HG03520 (cell line): ENCODE measurements around the gene GAN.
A peak's percentile ranks its signal among the peaks of the same experiment; 100 is the strongest.

Experiments
- ATAC-seq: cut with Tn5 transposase; IDR thresholded peaks from one replicate; pipeline ENCODE4 v1.9.1; 2021; ENCODE audit warnings: mild to moderate bottlenecking, moderate library complexity; ENCODE audit not compliant: unreplicated experiment

Gene GAN, protein sequence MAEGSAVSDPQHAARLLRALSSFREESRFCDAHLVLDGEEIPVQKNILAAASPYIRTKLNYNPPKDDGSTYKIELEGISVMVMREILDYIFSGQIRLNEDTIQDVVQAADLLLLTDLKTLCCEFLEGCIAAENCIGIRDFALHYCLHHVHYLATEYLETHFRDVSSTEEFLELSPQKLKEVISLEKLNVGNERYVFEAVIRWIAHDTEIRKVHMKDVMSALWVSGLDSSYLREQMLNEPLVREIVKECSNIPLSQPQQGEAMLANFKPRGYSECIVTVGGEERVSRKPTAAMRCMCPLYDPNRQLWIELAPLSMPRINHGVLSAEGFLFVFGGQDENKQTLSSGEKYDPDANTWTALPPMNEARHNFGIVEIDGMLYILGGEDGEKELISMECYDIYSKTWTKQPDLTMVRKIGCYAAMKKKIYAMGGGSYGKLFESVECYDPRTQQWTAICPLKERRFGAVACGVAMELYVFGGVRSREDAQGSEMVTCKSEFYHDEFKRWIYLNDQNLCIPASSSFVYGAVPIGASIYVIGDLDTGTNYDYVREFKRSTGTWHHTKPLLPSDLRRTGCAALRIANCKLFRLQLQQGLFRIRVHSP

DNA sequence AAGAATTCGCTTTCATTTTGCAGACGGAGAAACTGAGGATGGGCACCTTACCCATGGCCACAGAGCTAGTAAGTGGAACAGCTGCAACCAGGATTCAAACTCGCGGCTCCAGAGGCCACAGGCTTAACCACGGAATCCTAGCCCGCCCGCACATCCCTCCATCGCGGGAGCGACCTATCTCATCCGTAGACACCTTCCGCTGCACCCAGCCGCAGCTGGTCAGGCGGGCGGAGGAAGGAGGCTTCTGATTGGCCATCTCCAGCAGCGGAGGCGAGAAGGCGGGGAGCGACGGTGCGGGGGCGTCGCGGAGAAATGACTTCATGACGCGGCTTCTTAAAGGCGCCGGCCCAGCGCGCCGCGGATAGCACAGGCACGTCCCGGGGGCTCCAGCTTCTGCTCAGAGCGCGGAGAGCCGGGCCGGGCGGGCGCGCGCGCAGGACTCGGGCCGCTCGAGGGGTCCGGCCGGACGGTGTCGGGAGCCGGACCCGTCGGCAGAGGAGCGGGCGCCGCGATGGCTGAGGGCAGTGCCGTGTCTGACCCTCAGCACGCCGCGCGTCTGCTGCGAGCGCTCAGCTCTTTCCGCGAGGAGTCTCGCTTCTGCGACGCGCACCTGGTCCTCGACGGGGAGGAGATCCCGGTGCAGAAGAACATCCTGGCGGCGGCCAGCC, at the start of gene GAN:
TSS of gene GAN (plus strand) at position 360 of the 668 bp plus-strand sequence. CDS start at position 512, 152 bp downstream.
- ATAC-seq = peak; percentile 92

DNA sequence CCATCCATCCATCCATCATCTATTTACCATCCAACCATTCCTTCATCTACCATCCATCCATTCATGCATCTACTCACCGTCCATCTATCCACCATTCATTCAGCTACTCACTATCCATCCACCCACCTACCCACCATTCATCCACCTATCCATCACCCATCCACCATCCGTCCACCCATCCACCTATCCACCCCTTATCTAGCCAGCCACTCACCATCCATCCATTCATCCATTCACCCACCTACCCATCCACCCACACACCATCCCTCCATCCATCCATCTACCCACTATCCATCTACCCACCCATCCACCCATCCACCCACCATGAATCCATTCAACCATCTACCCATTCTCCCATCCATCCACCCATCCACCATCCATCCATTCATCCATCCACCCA, 49.7 kb upstream of the GAN start:
- ATAC-seq = no peak

DNA sequence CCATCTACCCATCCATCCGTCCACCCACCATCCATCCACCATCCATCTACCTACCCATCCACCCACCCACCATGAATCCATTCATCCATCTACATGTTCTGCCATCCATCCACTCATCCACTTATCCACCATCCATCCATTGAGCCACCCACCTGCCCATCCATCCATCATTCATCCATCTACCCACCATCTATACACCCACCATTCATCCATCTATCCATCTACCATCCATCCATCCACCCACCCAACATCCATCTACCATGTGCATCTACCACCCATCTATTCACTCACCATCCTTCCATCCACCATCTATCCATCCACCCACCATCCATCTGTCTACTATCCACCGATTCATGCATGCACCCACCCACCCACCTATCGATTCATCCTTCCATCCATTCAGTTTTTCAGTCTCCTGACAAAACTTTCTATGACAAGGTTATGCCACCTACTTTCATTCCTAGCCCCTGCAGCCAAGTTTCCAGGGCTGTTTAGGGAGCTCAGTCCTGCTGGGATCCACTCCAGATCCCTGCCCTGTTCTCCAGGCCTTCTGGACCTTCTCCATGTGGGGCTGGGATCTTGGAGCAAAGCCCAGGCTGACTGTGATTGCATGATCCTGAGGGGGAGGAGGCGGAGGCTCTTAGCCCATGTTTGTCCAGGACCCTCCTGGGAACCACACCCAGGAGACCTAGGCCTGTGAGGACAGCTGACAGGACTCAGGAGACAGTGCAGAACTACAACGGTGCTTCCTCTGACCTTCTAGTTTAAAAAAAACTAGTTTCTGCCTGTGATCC, 48.9 kb upstream of the GAN start:
- ATAC-seq = no peak

DNA sequence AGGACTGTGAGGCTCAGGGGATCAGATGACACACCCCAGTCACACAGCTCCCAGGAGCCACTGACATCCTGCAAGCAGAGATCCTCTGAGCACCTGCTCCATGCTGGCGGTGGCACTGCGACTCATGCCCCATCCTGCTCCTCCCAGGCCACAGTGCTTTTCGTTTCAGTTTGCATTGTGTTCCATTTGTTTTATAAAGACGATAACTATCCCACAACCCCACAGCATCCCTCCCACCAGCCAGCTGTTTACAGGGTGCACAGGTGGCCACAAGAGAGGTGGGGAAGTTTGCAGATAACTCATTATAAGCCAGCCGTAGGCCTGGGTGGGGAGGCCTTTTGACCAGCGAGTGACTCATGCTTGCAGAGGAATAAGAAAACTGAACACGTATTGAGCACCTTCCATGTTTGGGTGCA, 48.1 kb upstream of the GAN start:
- no peak for ATAC-seq

DNA sequence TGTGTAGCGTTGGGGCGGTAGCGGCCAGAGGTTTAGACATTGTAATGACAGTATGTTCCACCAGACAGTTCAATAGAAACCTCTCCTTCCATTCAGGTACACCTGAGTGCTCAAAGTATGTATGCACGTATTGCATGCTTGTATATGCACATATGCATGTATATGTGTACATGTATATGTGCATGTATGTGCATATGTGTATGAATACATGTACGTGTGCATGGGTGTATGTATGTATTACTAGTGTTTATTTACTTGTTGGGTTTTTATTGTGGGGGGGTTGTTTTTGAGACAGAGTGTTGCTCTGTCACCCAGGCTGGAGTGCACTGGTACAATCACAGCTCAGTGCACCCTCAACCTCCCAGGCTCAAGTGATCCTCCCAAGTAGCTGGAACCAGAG, 46.3 kb upstream of the GAN start:
- ATAC-seq = no peak

DNA sequence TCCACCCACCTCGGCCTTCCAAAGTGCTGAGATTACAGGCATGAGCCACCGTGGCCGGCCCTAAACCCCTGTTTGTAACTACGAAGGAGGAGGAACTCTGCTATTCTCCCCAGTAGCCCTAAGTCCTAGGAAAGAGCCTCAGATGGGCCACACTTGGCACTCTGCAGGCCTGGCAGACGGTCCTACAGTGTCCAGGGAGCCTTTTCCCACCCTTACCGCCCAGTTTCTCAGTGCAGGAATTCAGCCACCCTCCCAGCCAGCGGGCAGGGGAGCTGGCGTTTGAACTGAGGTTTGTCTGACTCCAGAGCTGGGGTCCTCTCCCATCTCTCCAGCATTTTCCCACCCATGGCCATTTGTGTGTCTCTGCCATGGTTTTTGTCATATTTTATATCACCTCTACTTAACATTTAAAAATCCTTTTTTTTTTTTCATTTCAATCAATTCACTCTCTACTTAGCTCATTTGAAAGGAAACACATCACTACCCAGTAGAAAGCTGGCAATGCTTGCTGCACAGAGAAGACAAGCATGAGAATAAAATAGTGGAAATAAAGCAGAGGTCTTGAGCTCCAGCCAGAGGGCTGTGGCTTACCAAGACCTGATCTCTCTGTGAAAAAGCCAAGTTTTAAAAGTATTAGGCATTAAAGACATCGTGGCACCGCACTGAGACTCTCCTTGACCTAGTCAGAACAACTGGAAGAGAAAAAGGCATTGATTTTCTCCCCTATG, 41.4 kb upstream of the GAN start:
- no peak for ATAC-seq

DNA sequence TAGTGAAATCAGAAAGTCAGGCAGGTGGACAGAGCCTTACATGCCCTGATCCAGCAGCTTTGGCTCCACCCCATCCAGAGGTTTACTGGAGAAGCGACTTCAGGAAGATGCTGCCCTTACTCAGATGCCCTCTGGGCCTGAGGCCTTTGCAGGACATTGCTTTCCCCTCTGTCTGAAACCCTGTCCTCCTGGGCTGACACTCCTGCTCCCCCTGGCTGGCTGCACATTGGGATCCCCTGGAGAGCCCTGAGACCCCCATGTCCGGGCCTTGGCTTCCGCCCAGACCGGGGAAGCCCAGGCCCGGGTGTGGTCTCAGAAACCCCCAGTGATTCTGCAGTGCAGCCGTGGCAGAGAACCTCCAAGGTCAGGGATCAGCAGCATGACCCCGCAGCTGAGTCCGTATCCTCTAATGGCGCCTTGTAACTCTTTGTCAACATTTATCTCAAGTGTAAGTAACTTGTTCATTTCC, 39.7 kb upstream of the GAN start:
- ATAC-seq = no peak

DNA sequence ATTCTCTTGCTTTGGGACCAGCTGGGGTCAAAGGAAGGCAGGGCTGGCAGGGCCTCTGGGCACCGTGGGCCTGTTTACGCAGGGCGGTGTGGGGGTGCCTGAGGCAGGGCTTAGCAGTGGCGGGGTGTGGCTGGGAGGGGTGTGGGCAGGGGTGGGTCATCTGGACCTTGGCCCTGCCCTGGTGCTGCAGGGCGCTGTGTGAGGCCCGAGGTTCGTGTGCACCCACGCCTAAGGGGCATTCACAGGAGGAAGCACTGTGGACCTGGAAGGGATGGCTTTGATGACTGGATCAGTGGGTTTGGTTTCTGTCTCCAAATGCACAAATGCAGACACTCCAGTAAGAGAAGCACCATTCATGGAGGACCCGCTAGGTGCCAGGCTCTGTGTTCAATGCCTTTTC, 39.0 kb upstream of the GAN start:
- no peak for ATAC-seq

DNA sequence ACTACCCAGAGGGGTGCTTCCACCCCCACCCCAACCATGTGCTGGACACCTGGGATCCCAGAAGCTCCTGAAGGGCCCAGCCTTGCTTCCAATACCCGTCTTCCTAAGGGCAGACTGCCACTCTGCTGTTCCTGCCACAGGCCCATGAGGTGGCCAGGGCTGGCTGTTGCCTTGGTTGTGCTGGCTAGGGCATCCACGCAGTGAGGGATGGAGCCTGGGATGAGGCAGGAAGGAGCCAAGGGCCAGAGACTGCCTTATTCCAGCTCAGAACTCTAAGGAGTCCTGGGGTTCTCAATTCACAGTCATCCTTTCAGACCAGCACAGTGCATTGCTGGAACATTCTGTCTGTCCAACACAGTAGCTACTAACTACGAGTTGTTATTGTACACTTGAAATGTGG, 38.4 kb upstream of the GAN start:
- no peak for ATAC-seq

DNA sequence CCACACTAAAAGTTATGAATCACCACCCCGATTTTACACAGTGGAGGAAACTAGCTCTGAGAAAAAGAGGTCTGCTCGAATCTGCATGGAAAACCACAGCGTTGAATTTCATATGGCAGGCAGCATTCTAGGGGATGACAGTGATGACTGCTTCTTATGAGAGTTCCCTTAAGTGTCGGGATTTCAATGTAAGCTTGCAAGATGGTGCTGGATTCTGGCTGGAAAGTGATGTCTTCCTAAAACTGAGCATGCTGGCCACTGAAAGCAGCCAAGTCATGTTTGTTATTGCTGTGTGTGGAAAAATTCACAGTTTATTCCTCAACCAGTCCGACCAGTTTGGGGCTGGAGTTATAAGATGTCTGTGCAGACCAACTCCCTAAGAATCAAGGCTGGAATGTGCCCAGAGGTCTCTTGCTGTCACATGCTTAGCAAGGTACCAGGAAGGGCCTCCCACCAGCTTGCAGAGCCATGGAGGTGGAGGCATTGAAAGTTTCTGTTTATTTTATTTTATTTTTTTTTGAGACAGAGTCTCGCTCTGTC, 37.2 kb upstream of the GAN start:
- ATAC-seq = no peak

DNA sequence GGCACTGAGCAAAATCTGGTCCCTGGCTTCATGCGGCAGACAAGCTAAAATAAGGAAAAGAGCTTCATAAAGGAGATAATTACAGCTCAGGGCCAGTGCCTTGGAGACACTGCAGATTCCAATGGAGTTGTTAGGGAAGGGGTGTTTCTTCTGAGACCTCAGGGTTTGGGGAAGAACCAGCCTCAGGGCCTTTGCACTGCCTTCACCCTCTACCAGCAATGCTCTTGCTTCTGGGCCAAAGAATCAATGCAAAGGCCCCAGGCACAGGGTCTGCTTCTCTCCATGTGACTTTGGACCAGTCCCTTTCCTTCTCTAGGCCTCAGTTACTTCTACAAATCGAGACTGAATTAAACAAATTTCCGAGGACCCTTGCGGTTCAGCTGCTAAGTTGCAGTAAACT, 36.2 kb upstream of the GAN start:
- ATAC-seq = no peak

DNA sequence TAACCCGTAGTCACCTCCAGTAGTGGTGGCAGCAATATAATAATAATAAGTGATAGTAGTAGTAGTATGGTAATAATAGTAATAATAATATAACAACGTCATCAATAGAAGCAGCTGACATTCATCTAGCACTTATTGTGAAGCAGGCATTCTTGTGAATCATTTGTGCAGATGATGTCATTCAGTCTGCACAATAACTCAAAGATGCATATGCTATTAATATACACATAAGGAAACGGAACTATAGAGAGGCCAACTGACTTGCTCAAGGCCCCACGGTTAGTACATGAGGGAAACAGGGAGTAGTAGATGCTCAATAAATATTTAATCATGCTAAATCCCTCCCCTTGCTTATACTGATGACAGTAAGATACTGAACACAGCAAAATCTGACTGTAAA, 35.4 kb upstream of the GAN start:
- ATAC-seq = no peak

DNA sequence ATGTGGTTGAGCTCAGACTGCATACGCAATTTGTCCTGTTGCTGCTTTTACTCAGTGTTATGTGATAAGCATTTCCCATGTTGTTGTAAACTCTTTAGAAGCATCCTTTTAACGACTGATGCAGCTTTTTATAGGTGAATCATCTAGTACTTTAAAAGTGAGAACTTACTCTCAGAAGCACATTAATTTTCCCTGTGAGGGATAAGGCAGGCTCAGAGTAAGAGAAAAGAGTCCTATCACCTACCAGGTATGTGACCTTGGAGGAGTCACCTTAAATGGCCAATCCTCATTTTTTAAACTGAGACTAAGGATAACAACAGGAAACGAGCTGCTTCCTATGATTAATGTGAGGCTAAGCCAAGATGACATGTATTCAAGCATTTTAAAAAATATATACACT, 34.4 kb upstream of the GAN start:
- ATAC-seq = no peak

DNA sequence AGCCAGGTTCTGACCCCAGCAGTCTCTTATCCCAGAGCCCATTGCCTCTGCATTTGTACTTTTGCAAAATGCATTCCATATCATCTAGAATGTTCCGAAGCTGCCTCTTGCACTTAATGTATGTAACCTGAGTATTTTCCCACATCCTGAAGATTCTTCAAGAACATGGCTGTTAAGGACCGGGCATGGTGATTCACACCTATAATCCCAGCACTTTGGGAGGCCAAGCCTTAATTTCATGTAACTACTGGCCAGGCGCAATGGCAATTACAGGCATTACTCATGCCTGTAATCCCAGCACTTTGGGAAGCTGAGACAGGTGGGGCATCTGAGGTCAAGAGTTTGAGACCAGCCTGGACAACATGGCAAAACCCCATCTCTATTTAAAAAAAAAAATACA, 31.7 kb upstream of the GAN start:
- ATAC-seq = no peak

DNA sequence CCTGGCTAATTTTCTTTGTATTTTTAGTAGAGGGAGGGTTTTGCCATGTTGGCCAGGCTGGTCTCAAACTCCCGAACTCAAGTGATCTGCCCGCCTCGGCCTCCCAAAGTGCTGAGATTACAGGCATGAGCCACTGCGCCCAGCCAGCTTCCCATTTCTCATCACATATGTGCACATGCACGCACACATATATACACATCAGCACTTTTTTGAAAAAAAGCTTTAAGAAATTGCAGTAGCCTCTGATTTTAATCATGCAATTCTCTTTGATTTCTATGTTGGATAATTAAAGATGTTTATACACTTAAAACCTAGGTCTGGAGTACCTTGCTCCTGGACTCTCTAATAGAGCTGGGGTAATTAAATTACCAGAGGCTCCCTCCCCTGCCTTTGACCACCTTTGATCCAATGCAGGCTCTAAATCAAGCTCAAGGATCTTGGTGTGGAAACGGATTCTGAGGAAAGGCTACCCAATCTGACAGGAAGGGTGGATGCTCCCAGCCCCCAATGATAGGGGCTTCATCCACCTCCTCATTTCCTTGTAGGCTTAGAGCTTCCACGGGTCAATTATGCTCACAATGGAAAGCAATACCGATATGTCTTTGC, 29.7 kb upstream of the GAN start:
- no peak for ATAC-seq

DNA sequence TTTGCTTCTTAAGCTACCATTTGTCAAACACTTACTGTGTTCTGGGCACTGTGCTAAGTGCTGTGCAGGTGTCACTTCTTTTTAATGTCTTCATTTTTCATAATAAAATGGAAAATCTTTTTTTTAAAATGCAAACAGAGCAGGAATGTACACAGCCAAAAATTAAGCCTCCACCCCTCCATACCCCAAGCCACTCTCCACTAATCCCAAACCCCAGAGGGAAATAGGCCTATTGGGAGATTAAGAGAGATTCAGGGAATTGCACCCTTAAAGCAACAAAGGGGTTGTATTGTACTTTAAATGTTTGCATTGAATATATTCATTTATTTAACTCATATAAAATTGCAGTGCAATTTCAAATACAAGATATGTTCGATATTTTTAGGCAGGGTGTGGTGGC, 28.6 kb upstream of the GAN start:
- no peak for ATAC-seq

DNA sequence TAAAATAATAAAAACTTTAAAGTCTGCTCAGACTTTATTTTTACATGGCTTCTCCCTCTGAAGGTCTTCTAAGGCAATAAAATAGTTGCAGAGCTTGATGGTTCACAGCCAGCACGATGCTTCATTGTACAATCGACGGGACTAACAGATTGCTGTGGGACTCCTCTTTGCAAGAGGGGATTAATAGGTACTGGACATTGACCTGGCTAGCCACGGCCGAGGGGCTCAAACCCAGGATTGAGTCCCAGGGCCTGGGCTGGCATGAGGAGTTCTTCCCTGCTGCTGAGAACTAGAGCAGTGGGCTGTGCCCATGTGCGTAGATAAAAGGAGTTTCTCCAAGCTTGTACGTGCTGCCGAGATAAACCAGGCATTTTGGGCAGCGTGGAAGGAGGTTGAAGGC, 23.6 kb upstream of the GAN start:
- no peak for ATAC-seq

DNA sequence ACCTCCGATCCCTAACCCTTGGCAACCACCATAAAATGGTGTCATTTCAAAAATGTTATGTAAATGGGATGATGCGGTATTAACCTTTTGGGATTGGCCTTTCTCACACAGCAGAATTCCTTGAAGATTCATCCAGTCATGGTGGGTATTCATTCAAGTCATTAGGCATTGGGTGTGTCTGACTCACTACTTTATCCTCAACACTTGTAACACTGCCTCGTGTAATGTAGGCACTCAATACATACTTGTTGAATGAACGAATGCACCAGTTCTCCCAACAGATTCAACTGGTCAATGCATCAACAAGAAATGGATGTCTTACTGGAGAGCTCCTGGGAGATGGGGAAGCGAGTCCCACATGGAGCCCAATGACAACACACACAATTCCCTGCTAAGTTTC, 21.8 kb upstream of the GAN start:
- no peak for ATAC-seq

DNA sequence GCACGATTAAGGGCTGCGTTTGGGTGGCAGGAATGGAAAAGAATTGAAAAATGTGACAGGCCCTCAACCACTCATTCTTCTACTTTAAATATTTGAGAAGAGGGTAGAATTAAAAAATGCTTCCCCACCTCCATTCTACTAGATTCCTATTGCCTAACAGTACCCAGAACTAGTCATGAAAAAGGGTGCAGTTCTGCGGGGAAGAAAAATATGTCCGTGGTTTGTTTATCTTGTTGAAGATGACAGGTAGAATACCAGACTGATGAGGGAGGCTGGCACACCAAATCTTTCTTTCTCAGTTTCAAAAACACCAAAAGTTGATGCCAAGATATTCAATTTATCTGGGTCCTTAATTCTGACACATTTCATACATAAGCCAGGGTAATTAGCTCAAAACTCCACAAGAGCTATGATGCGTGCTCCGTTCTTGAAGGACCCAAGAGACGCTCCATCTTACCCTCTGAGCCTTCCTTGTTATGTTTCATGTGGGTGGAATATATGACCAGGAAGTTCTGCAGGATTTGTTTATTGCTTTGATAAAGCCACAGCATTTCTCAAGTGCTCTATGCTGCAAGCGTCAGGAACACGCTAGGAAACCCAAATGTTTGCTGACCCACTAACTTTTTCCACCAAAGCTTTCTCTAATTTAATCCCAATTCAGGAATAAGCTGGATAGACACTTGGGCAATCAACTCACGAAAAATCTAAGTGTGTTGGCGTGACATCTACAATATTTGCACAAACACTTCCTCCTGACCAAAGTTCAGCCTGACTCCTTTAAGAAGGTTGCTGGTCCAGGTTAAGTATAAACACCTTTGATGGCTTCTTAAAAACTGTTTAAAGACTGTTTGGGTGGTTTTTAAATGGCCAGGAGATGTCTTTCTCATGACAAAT, 20.6 kb upstream of the GAN start:
- ATAC-seq = no peak
